HepG2 (cell line): ENCODE data around the gene ARHGAP12. TPM values are rescaled to one million over a fixed set of nuclear protein-coding genes. Genes with fewer than 3 reads are reported as not detected.

Experiments
- ATAC-seq: fragments of 200-7000 bp; cut with Tn5 transposase; 3 replicates; pipeline ENCODE4 v1.9.1; 2020; ENCODE audit warnings: mild to moderate bottlenecking, moderate library complexity
- BruUV-seq: library from RNA; stranded (reverse); fragments of 400-500 nt; replicated peaks from 2 replicates; lab custom pipeline; 2021; lab: Mats Ljungman, UMichigan
- CTCF ChIA-PET: fragments of 300-600 bp; formaldehyde crosslinking; extraction: SDS; loops from one replicate; lab custom pipeline; 2021; ENCODE audit warnings: low total read pairs, inconsistent platforms, low intra/inter-chr PET ratio; lab: Yijun Ruan, JAX
- POLR2A ChIA-PET: fragments of 350-600 bp; sonication (Branson Sonifier 250); formaldehyde crosslinking; loops from one replicate; lab custom pipeline; 2020; ENCODE audit warnings: antibody characterized with exemption, inconsistent platforms; lab: Yijun Ruan, JAX
- DNase-seq: peaks from one replicate; pipeline ENCODE4 v3.0.0-alpha.2; 2015; ENCODE audit warnings: low spot score
- FAIRE-seq: peaks from 3 replicates; lab custom pipeline; 2011; peaks lifted over from hg19 to GRCh38; lab: Jason Lieb, UNC
- H2AFZ ChIP-seq: one replicate; pipeline ENCODE4 v1.6.1; 2011; ENCODE audit warnings: low read length, inconsistent platforms
- H3K27ac ChIP-seq: fragments of 300-600 bp; 3 replicates; pipeline ENCODE4 v1.8.0; 2011; ENCODE audit warnings: mixed run types, mild to moderate bottlenecking, mixed read lengths, low read length, inconsistent platforms; ENCODE audit not compliant: insufficient read depth; ENCODE audit errors: extremely low read length
- H3K27me3 ChIP-seq, 2 experiments: fragments of 200-600 bp in 1 of 2; 2 replicates in 1 of 2; 3 replicates in 1 of 2; pipeline versions ENCODE4 v1.6.0 to v1.8.0; 2011; ENCODE audit warnings: low read length in 2 of 2, mild to moderate bottlenecking in 2 of 2, moderate library complexity in 2 of 2, inconsistent platforms in 1 of 2; ENCODE audit not compliant: insufficient read depth in 2 of 2, control insufficient read depth in 1 of 2
- H3K36me3 ChIP-seq, 2 experiments: fragments of 200-600 bp in 1 of 2; replicated peaks in 1 of 2; 2 replicates in 1 of 2; 3 replicates in 1 of 2; pipeline versions ENCODE4 v1.5.1 to v1.8.0; 2011; ENCODE audit warnings: low read length in 2 of 2, inconsistent platforms in 1 of 2; ENCODE audit not compliant: insufficient read depth in 2 of 2, control insufficient read depth in 1 of 2
- H3K4me1 ChIP-seq: 2 replicates; pipeline ENCODE4 v1.5.1; 2012; ENCODE audit warnings: low read length, inconsistent platforms; ENCODE audit not compliant: insufficient read depth
- H3K4me2 ChIP-seq: 2 replicates; pipeline ENCODE4 v1.6.0; 2011; ENCODE audit warnings: low read depth, low read length, inconsistent platforms
- H3K4me3 ChIP-seq, 3 experiments: fragments of 200-600 bp in 1 of 3; sonication (generic), shearing (Covaris generic) in 1 of 3; replicated peaks in 1 of 3; 2 replicates each; pipeline ENCODE4 v1.5.1; 2011 to 2016; ENCODE audit warnings: low read length in 3 of 3, inconsistent platforms in 2 of 3, low read depth in 2 of 3, mild to moderate bottlenecking in 2 of 3, control low read depth in 1 of 3, mixed read lengths in 1 of 3; ENCODE audit not compliant: insufficient read depth in 1 of 3
- H3K79me2 ChIP-seq: one replicate; pipeline ENCODE4 v1.6.1; 2011; ENCODE audit warnings: low read length, inconsistent platforms; ENCODE audit not compliant: insufficient read depth
- H3K9ac ChIP-seq: 2 replicates; pipeline ENCODE4 v1.6.0; 2011; ENCODE audit warnings: mild to moderate bottlenecking, low read depth, low read length, inconsistent platforms; ENCODE audit not compliant: insufficient read depth
- H3K9me3 ChIP-seq: 2 replicates; pipeline ENCODE4 v1.5.1; 2012; ENCODE audit warnings: mild to moderate bottlenecking, low read length
- H4K20me1 ChIP-seq: 2 replicates; pipeline ENCODE4 v1.6.0; 2011; ENCODE audit warnings: inconsistent platforms, mild to moderate bottlenecking, low read length, moderate library complexity; ENCODE audit not compliant: insufficient read depth
- EP300 ChIP-seq, 3 experiments: sonication (generic) in 1 of 3; formaldehyde crosslinking in 1 of 3; IDR thresholded peaks; 2 replicates each; pipeline versions ENCODE4 v1.5.1 to v1.6.1; 2011 to 2020; ENCODE audit warnings: low read depth in 2 of 3, low read length in 2 of 3, borderline replicate concordance in 1 of 3, improper control_type of control experiment in 1 of 3, mild to moderate bottlenecking in 1 of 3, missing genetic modification reagents in 1 of 3, moderate library complexity in 1 of 3
- HIVEP1 ChIP-seq: sonication (generic); formaldehyde crosslinking; IDR thresholded peaks from 2 replicates; pipeline ENCODE4 v1.4.0; 2020; ENCODE audit warnings: mild to moderate bottlenecking, missing genetic modification reagents
- KDM5B ChIP-seq: sonication (generic); formaldehyde crosslinking; IDR thresholded peaks from 2 replicates; pipeline ENCODE4 v1.4.0; 2020; ENCODE audit warnings: missing genetic modification reagents, mild to moderate bottlenecking, borderline replicate concordance
- NFYB ChIP-seq: sonication (generic); formaldehyde crosslinking; IDR thresholded peaks from 2 replicates; pipeline ENCODE4 v1.4.0; 2020; ENCODE audit warnings: missing genetic modification reagents
- PHF20 ChIP-seq: sonication (generic); formaldehyde crosslinking; IDR thresholded peaks from 2 replicates; pipeline ENCODE4 v1.5.0; 2020; ENCODE audit warnings: mild to moderate bottlenecking, missing genetic modification reagents
- REL ChIP-seq: sonication (generic); formaldehyde crosslinking; conservative IDR thresholded peaks from 2 replicates; pipeline ENCODE4 v1.8.0; 2022; ENCODE audit warnings: mild to moderate bottlenecking, missing genetic modification reagents, moderate library complexity
- ZEB1 ChIP-seq: IDR thresholded peaks from 2 replicates; pipeline ENCODE4 v1.6.1; 2012; ENCODE audit warnings: mild to moderate bottlenecking, low read depth, inconsistent platforms; ENCODE audit not compliant: insufficient replicate concordance
- ZFP37 ChIP-seq: sonication (generic); formaldehyde crosslinking; IDR thresholded peaks from 2 replicates; pipeline ENCODE4 v1.4.0; 2020; ENCODE audit warnings: missing genetic modification reagents, borderline replicate concordance
- ZMYM4 ChIP-seq: sonication (generic); formaldehyde crosslinking; IDR thresholded peaks from 2 replicates; pipeline ENCODE4 v1.8.1; 2023; ENCODE audit warnings: mild to moderate bottlenecking, missing genetic modification reagents
- ZNF724P ChIP-seq: sonication (generic); formaldehyde crosslinking; IDR thresholded peaks from 2 replicates; pipeline ENCODE4 v1.8.0; 2022; ENCODE audit warnings: missing genetic modification reagents, borderline replicate concordance
- ZSCAN20 ChIP-seq: sonication (generic); formaldehyde crosslinking; IDR thresholded peaks from 2 replicates; pipeline ENCODE4 v1.4.0; 2020; ENCODE audit warnings: missing genetic modification reagents, mild to moderate bottlenecking, borderline replicate concordance
- WGBS: methylation state at CpG from one replicate; pipeline ENCODE4 v1.1.6; 2017; ENCODE audit warnings: low lambda C conversion rate; 5-methylcytosine and 5-hydroxymethylcytosine counted together
- in situ Hi-C: cut with HindIII; loops from 2 replicates; pipeline ENCODE4 v1.10.0; 2017; ENCODE audit warnings: low pct_unique_long_range_greater_than_20kb; ENCODE audit not compliant: extremely low pct_ligation_motif_present
- intact Hi-C: fragments of 100-400 bp; cut with micrococcal nuclease; formaldehyde crosslinking; loops from one replicate; pipeline ENCODE4 v1.10.0; 2022; ENCODE audit not compliant: unreplicated experiment
- polyA plus RNA-seq, 8 experiments: library from polyadenylated mRNA; depleted of rRNA in 3 of 8; stranded (reverse) in 7 of 8; unstranded in 1 of 8; fragments of >200 nt; fragmentation: Illumina TruSeq in 4 of 8; extraction: Trizol in 4 of 8; gene quantifications; 2 replicates each; pipeline versions ENCODE4 v1.2.1 to v1.2.3, GENCODE V29; 2011 to 2016; ENCODE audit warnings: low read depth in 4 of 8, missing spikeins in 1 of 8, mixed read lengths in 1 of 8; ENCODE audit not compliant: insufficient read depth in 1 of 8
- total RNA-seq, 5 experiments: library from RNA; depleted of rRNA; stranded (reverse); fragments of >200 nt; fragmentation: Illumina TruSeq; extraction: Trizol; gene quantifications; 2 replicates each; pipeline ENCODE4 v1.2.3, GENCODE V29; 2016; ENCODE audit warnings: low read depth in 1 of 5
- TF ChIP-seq, protein P1 (sequence below), 2 experiments: IDR thresholded peaks; 2 replicates each; pipeline ENCODE4 v1.6.1; 2011 to 2012; ENCODE audit warnings: low read length in 2 of 2, borderline replicate concordance in 1 of 2, low read depth in 1 of 2, mild to moderate bottlenecking in 1 of 2, moderate library complexity in 1 of 2
- TF ChIP-seq, protein P2 (sequence below): sonication (generic); formaldehyde crosslinking; IDR thresholded peaks from 2 replicates; pipeline ENCODE4 v1.5.1; 2020; ENCODE audit warnings: mild to moderate bottlenecking, missing genetic modification reagents
- TF ChIP-seq, protein P3 (sequence below): sonication (generic); formaldehyde crosslinking; IDR thresholded peaks from 2 replicates; pipeline ENCODE4 v1.4.0; 2020; ENCODE audit warnings: missing genetic modification reagents

The ARHGAP12 gene
- total and polyA plus RNA-seq, 2 of the 13 experiments (the other 11 are each of a cell fraction or from before 2014, with no cell fraction given) = 25.0 to 54.6 TPM

DNA sequence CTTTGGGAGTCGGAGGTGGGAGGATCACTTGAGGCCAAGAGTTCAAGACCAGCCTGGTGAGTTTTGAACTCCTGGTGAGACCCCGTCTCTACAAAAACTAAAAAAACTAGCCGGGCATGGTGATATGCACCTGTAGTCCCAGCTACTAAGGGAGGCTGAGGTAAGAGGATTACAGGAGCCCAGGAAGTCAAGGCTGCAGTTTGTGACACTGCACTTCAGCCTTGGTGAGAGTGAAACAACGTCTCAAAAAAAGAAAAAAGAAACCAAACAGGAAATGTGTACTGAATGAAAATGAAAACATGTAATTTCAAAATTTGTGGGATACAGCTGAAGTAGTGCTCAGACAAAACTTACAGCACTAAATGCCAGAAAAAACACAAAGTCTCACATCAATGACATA is 7.6 kb downstream of the ARHGAP12 start:
- no peak for FAIRE-seq

More for the DNA sequence above, 7.6 kb downstream of the ARHGAP12 start:
- H4K20me1 ChIP-seq = peaks cover 42% of the 10 kb centered on the region
- no peak overlapping the region for H3K4me3 ChIP-seq
- no peak for DNase-seq
- TF ChIP-seq KDM5B = no peak
- no peak for TF ChIP-seq PHF20 (CRISPR knock-in tag)
- TF ChIP-seq ZSCAN20 (CRISPR knock-in tag) = no peak
- no peak for TF ChIP-seq ZEB1
- TF ChIP-seq NFYB (CRISPR knock-in tag) = no peak
- TF ChIP-seq, protein P1, sequence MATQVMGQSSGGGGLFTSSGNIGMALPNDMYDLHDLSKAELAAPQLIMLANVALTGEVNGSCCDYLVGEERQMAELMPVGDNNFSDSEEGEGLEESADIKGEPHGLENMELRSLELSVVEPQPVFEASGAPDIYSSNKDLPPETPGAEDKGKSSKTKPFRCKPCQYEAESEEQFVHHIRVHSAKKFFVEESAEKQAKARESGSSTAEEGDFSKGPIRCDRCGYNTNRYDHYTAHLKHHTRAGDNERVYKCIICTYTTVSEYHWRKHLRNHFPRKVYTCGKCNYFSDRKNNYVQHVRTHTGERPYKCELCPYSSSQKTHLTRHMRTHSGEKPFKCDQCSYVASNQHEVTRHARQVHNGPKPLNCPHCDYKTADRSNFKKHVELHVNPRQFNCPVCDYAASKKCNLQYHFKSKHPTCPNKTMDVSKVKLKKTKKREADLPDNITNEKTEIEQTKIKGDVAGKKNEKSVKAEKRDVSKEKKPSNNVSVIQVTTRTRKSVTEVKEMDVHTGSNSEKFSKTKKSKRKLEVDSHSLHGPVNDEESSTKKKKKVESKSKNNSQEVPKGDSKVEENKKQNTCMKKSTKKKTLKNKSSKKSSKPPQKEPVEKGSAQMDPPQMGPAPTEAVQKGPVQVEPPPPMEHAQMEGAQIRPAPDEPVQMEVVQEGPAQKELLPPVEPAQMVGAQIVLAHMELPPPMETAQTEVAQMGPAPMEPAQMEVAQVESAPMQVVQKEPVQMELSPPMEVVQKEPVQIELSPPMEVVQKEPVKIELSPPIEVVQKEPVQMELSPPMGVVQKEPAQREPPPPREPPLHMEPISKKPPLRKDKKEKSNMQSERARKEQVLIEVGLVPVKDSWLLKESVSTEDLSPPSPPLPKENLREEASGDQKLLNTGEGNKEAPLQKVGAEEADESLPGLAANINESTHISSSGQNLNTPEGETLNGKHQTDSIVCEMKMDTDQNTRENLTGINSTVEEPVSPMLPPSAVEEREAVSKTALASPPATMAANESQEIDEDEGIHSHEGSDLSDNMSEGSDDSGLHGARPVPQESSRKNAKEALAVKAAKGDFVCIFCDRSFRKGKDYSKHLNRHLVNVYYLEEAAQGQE (IDR thresholded peaks at IDR 0.05; ENCODE audit: borderline replicate concordance in 1 of 2, low read depth in 1 of 2, low read length in 2 of 2) = no peak
- TF ChIP-seq ZNF724P = no peak
- no peak for TF ChIP-seq REL (CRISPR knock-in tag)
- TF ChIP-seq, protein P2, sequence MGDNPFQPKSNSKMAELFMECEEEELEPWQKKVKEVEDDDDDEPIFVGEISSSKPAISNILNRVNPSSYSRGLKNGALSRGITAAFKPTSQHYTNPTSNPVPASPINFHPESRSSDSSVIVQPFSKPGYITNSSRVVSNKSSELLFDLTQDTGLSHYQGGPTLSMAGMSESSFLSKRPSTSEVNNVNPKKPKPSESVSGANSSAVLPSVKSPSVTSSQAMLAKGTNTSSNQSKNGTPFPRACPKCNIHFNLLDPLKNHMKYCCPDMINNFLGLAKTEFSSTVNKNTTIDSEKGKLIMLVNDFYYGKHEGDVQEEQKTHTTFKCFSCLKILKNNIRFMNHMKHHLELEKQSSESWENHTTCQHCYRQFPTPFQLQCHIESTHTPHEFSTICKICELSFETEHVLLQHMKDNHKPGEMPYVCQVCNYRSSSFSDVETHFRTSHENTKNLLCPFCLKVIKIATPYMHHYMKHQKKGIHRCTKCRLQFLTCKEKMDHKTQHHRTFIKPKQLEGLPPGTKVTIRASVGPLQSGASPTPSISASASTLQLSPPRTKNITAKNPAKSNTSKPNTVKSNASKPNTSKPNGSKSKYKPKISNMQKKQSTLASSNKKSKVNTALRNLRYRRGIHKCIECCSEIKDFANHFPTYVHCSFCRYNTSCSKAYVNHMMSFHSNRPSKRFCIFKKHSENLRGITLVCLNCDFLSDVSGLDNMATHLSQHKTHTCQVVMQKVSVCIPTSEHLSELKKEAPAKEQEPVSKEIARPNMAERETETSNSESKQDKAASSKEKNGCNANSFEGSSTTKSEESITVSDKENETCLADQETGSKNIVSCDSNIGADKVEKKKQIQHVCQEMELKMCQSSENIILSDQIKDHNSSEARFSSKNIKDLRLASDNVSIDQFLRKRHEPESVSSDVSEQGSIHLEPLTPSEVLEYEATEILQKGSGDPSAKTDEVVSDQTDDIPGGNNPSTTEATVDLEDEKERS (CRISPR knock-in tag) = no peak
- no peak for TF ChIP-seq ZMYM4 (CRISPR knock-in tag)
- TF ChIP-seq EP300 (IDR thresholded peaks at IDR 0.05; ENCODE audit: low read depth in 2 of 2, low read length in 2 of 2) = no peak
- TF ChIP-seq EP300 (CRISPR knock-in tag; IDR thresholded peaks at IDR 0.05; ENCODE audit: borderline replicate concordance) = no peak
- TF ChIP-seq HIVEP1 = no peak
- TF ChIP-seq ZFP37 (CRISPR knock-in tag) = no peak
- TF ChIP-seq, protein P3, sequence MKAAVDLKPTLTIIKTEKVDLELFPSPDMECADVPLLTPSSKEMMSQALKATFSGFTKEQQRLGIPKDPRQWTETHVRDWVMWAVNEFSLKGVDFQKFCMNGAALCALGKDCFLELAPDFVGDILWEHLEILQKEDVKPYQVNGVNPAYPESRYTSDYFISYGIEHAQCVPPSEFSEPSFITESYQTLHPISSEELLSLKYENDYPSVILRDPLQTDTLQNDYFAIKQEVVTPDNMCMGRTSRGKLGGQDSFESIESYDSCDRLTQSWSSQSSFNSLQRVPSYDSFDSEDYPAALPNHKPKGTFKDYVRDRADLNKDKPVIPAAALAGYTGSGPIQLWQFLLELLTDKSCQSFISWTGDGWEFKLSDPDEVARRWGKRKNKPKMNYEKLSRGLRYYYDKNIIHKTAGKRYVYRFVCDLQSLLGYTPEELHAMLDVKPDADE (CRISPR knock-in tag) = no peak
- TF ChIP-seq, all 625 proteins: peak for 0
- Histone ChIP-seq H3K27ac (no peak overlapping the region), H3K79me2 (peaks cover 100% of the 10 kb centered on the region), H2AFZ (no peak overlapping the region), H3K9me3 (no peaks in the 10 kb centered on the region), H3K36me3 (no peaks in the 10 kb centered on the region), H3K4me1 (peaks cover 76% of the 10 kb centered on the region), H3K27me3 (no peaks in the 10 kb centered on the region), H3K9ac (no peak overlapping the region), H3K4me2 (no peak overlapping the region)
- intact Hi-C loops (no loop called here), in situ Hi-C loops (no loop called here)
- POLR2A ChIA-PET = no interaction called here
- ATAC-seq = no peak
- BruUV-seq = no TSS peak
- CTCF ChIA-PET = no interaction called here
- WGBS = 69% methylated on average over 4 of the region's 4 CpGs
